HCT116 (cell line): ENCODE measurements around the gene KANK4.

Experiments
- ATF3 ChIP-seq: IDR thresholded peaks from 2 replicates; pipeline ENCODE4 v1.6.1; 2012
- CTCF ChIP-seq, 3 experiments: fragments of 200-600 bp in 1 of 3; sonication (generic) in 1 of 3; IDR thresholded peaks in 2 of 3; conservative IDR thresholded peaks in 1 of 3; 2 replicates each; pipeline ENCODE4 v1.5.1; 2012 to 2017; ENCODE audit warnings: low read depth in 2 of 3, low read length in 2 of 3, antibody characterized with exemption in 1 of 3, borderline replicate concordance in 1 of 3, control low read depth in 1 of 3, mild to moderate bottlenecking in 1 of 3, mixed read lengths in 1 of 3, mixed run types in 1 of 3, moderate library complexity in 1 of 3; ENCODE audit not compliant: insufficient read depth in 1 of 3
- EGR1 ChIP-seq: IDR thresholded peaks from 2 replicates; pipeline ENCODE4 v1.6.1; 2012; ENCODE audit warnings: low read depth
- ELF1 ChIP-seq: IDR thresholded peaks from 2 replicates; pipeline ENCODE4 v1.6.1; 2012; ENCODE audit warnings: low read depth, borderline replicate concordance
- EZH2phosphoT487 ChIP-seq: fragments of 200-600 bp; IDR thresholded peaks from 2 replicates; pipeline ENCODE4 v1.6.1; 2018; ENCODE audit warnings: antibody characterized with exemption, borderline replicate concordance
- POLR2A ChIP-seq: IDR thresholded peaks from 2 replicates; pipeline ENCODE4 v1.7.0; 2011; ENCODE audit warnings: borderline replicate concordance; ENCODE audit not compliant: insufficient read depth, insufficient read length; ENCODE audit errors: extremely low read depth
- SP1 ChIP-seq: IDR thresholded peaks from 2 replicates; pipeline ENCODE4 v1.6.1; 2012; ENCODE audit warnings: low read depth
- SRF ChIP-seq: IDR thresholded peaks from 2 replicates; pipeline ENCODE4 v1.6.1; 2012; ENCODE audit warnings: low read depth
- TCF7L2 ChIP-seq: IDR thresholded peaks from 2 replicates; pipeline ENCODE4 v1.7.0; 2011; ENCODE audit warnings: borderline replicate concordance, inconsistent platforms; ENCODE audit not compliant: insufficient read depth, insufficient read length; ENCODE audit errors: extremely low read depth
- YY1 ChIP-seq: IDR thresholded peaks from 2 replicates; pipeline ENCODE4 v1.6.1; 2011; ENCODE audit warnings: low read length, low read depth, moderate library complexity, mild to moderate bottlenecking; ENCODE audit not compliant: insufficient replicate concordance; ENCODE audit errors: extremely low read depth
- ZNF274 ChIP-seq: fragments of 200-500 bp; sonication (Bioruptor generic); IDR thresholded peaks from 2 replicates; pipeline ENCODE4 v1.6.1; 2014; ENCODE audit warnings: mild to moderate bottlenecking, low read depth, low read length, inconsistent platforms
- TF ChIP-seq, protein P1 (sequence below): IDR thresholded peaks from 2 replicates; pipeline ENCODE4 v1.6.1; 2012

GRCh38 chr1:62232871-62233278, 86.4 kb downstream of the KANK4 start:
- TF ChIP-seq POLR2A (no peak), ELF1 (no peak), ATF3 (no peak), ZNF274 (no peak), CTCF (IDR thresholded peaks at IDR 0.05 in 2 of 3, conservative IDR thresholded peaks at IDR 0.05 in 1 of 3; ENCODE audit: borderline replicate concordance in 1 of 3, insufficient read depth in 1 of 3, low read depth in 2 of 3, low read length in 2 of 3) (no peak), SP1 (no peak), YY1 (no peak), TCF7L2 (no peak), EZH2phosphoT487 (no peak), SRF (no peak), EGR1 (no peak)
- TF ChIP-seq, protein P1, sequence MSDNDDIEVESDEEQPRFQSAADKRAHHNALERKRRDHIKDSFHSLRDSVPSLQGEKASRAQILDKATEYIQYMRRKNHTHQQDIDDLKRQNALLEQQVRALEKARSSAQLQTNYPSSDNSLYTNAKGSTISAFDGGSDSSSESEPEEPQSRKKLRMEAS = no peak
